Activated T-helper 9 cell treated with anti-CD3 and anti-CD28 coated beads, Interleukin-2, amount 50 U/mL, for 16 hours (primary cell): Measurements from ENCODE around the gene ZBTB12.

Experiments
- DNase-seq: peaks from one replicate; pipeline ENCODE4 v3.0.0-alpha.2; 2020; ENCODE audit warnings: low read depth

Gene ZBTB12

GRCh38 chr6:31896856-31897611, 4.9 kb downstream of the ZBTB12 start:
- DNase-seq: no peak

DNA sequence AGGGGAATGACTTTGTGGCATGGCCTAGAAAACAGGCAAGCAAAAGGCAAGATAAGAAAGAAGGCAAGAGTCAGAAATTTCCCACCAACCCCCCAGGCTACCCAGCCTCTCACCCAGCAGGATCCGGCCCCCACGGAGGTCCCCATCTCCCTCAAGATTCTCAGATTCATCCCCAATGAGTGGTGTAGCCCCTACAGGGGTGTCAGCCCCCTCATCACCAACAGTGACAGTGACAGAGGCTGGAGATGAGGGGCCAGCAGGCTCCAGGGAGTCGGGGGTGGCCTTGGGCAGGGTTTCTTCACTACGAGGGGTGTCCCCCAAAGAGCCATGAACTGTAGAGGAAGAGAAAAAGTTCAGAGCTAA, 5.4 kb downstream of the ZBTB12 start:
- no peak for DNase-seq

- no peak for DNase-seq
Observed at GRCh38 chr6:31892821-31893220, 9.1 kb downstream of the ZBTB12 start.

DNA sequence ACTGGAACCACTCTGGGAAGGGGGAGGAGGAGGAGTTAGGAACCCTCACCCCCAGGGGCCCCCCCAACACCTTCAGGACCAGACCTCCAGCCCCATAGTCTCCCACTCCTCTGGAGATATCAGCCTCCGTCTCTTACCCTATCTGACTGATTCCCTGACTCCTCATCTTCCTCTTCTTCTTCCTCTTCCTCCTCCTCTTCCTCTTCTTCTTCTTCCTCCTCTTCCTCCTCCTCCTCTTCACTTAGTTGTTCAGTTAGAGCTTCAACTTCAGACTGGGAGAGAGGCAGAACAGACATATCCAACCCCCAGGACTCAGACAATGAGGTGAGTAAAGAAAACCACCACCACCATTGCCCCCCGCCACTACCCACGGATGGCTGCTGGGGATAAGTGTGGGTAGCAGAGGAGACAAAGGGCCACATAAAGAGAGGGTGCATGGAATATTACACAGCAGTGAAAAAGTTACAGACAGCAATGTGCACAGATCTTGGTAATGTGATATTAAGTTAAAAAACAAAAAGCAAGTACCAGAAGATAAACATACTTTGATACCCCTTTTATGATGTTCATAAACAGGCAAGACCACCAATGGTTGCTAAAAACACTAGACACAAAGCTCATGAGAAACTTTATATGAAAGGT, 12.4 kb downstream of the ZBTB12 start:
- DNase-seq: no peak

- no peak for DNase-seq
Observed at GRCh38 chr6:31888276-31889258, 13.3 kb downstream of the ZBTB12 start.

DNA sequence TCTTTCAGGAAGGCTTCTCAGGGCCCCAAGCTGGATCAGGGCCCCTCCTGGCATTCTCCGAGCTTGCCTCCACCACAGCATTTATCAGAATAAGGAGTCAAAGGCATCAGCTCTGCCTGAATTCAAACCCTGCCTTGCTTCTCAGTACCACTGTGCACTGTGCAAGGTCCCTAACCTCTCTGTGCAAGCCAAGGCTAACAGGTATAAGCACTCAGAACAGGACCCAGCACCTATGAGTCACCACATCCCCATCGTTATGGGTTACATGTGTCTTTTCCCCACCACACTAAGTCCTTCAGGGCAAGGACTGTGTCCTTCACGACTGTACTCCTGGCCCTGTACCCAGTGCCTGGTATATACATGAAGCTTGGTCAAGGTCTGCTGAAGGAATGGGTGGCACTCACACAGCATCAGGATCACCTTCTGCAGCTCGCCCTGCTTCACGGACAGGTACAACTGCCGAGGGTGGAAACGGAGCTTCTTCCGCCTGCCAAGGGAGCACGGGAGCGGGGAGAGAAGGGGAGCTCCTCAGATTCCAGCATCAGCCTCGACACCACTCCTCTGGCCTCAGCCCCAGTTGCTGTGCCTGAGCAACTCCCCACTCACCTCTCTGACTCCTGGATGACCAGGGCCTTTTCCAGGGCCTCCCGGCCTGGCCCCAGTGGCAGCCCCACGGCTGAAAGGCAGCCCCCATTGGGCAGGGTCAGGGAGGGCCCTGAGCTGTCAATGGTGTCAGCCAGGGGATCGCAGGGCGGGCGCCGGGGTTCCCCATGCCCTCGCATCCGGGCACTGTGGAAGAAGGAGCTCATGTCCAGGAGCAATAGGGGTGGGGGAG, 14.5 kb downstream of the ZBTB12 start:
- DNase-seq: no peak

- DNase-seq: no peak
Observed at GRCh38 chr6:31886541-31886991, 15.3 kb downstream of the ZBTB12 start.

GRCh38 chr6:31884528-31885035, 17.3 kb downstream of the ZBTB12 start:
- DNase-seq: no peak

- DNase-seq: no peak
Observed at GRCh38 chr6:31883676-31884075, 18.2 kb downstream of the ZBTB12 start.

DNA sequence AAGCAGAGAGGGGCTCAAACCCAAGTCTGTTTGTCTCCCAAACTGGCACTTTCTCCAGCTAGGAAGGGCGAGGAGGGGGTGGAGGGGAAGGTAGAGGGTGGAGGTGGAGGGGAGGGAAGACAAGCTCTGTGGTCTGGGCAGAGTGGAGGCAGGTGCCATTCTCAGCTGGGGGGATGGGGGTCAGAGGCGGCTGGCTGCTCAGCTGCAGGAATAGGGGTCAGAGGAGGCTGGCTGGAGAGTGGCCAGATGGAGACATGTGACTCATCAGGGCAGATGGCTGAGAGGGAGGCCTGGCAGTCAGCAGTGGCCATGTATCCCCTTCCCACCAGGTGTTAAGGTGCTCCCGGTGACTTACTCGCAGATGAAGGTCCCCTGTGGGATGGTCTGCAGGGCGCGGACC, 19.5 kb downstream of the ZBTB12 start:
- no peak for DNase-seq

- DNase-seq: no peak
Observed at GRCh38 chr6:31881136-31881859, 20.6 kb downstream of the ZBTB12 start.

GRCh38 chr6:31880616-31881015, 21.3 kb downstream of the ZBTB12 start:
- DNase-seq: no peak

DNA sequence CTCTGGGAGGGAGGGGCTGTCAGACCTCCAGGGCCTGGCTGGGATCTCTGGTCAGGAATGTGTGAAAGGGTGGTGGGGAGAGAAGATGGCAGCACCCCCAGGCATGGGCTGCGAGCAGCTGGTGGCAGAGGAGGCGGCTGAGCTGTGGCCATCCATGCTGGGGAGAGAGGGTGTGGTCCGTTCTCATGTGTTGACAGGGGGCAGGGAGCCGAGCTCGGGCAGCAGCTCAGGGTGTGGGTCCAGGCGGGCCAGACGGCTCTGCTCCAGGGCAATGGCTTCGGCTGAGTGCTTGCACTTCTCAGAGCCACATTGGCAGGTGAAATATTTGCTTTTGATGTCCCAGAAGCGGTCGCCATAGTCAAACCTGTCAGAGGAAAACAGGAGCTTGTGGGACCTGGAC, 22.0 kb downstream of the ZBTB12 start:
- DNase-seq: no peak

GRCh38 chr6:31879143-31879542, 22.7 kb downstream of the ZBTB12 start:
- no peak for DNase-seq

GRCh38 chr6:31878726-31879125, 23.2 kb downstream of the ZBTB12 start, which contains the start of gene SLC44A4:
Gene SLC44A4 (minus strand): TSS chr6:31878997. CDS start chr6:31878980, 17 bp downstream.
- DNase-seq: no peak

- no peak for DNase-seq
Observed at GRCh38 chr6:31878222-31878621, 23.7 kb downstream of the ZBTB12 start.

DNA sequence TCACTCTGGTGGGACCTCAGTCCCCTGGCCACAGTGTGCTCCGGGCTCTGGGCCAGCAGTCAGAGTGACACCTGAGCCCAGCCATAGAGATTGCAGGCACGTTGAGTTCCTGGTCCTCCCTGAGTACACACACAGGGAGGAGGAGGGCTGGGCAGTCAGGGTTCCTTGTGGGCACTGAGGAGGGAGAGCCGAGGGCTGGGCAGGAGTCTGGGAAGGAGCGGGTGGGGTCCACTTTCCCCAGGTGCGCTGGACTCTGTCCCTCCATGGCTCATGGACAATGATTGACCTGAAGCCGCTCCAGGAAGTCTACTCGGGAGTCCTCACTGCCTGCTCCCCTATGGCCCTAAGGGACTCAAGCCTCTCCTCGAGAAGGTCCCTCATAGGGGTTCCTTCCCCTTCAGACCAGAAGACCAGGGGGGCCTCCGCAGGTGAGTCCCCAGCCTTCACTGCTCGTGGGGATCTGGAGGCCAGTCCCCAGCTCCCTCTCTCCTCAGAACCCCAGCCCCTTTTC, 24.2 kb downstream of the ZBTB12 start:
- no peak for DNase-seq

GRCh38 chr6:31877125-31877650, 24.7 kb downstream of the ZBTB12 start:
- DNase-seq: no peak

DNA sequence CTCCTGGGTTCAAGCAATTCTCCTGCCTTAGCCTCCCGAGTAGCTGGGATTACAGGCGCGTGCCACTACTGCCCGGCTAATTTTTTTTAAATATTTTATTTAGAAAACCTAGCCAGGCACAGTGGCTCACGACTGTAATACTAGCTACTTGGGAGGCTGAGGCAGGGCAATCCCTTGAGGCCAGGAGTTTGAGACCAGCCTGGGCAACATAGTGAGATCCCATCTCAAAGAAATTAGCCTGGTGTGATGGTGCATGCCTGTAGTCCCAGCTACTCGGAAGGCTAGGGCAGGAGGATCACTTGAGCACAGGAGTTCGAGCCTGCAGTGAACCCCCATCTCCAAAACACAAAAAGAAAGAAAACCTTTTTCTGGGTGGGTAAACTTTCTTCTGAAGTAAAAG, 25.5 kb downstream of the ZBTB12 start:
- no peak for DNase-seq

DNA sequence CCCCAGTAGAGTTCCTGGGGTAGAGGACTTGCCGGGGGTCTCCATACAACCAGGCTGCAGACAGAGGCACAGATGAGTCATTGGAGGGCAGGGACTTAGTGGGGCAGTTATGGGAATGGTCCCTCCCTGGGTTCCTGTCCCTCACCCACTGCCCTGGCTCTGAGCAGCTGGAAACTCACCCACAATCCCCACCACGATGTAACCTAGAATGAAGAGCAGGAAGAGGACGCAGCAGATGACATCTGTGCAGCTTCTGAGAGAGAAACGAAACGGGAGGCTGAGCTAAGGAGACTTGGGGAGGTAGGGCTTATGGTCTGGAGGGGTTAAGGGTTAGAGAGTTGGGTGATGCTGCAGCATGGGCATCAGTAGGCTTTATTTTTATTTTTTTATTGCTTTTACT, 26.0 kb downstream of the ZBTB12 start:
- no peak for DNase-seq
